G401.6 (cell line): ENCODE data around the gene ITM2B.

ENCODE experiments used
- FAIRE-seq: peaks from 2 replicates; lab custom pipeline; 2012; peaks lifted over from hg19 to GRCh38; lab: Jason Lieb, UNC

Gene ITM2B

GRCh38 chr13:48315969-48316650 is 83.1 kb downstream of the ITM2B start:
- FAIRE-seq: no peak

DNA sequence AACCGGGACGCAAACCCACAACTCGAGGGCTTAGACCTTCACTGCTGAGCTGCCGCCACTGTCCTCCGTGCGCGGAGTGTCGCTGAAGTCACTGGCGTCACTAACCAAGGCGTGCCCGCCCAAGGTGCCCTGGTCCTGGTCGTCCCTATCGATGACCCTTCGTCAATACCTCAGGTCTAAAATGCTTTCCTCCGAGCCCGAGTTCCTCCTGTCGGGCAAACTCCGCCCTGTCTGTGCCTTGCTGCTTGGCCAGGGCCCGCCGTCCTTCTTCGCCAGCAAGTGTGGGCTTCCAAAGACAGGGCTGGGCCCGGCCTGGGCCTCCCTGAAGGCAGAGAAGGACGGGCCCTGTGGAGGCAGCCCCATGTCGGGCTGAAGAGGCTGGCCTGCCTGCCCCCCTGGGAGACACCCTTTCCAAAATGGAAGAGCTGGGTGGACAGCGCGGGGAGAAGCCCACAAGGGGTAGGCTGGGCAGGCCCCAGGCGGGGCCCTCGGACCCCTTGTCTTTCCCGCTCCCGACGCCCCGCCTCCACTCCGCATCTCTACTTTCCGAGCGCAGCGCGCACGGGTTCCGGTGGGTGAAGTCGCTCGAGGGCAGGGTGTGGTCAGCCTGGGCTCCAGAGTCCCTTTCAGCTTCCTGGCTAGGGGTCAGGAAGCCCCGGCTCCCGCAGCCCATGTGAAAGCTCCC is 84.0 kb downstream of the ITM2B start:
- FAIRE-seq: no peak

DNA sequence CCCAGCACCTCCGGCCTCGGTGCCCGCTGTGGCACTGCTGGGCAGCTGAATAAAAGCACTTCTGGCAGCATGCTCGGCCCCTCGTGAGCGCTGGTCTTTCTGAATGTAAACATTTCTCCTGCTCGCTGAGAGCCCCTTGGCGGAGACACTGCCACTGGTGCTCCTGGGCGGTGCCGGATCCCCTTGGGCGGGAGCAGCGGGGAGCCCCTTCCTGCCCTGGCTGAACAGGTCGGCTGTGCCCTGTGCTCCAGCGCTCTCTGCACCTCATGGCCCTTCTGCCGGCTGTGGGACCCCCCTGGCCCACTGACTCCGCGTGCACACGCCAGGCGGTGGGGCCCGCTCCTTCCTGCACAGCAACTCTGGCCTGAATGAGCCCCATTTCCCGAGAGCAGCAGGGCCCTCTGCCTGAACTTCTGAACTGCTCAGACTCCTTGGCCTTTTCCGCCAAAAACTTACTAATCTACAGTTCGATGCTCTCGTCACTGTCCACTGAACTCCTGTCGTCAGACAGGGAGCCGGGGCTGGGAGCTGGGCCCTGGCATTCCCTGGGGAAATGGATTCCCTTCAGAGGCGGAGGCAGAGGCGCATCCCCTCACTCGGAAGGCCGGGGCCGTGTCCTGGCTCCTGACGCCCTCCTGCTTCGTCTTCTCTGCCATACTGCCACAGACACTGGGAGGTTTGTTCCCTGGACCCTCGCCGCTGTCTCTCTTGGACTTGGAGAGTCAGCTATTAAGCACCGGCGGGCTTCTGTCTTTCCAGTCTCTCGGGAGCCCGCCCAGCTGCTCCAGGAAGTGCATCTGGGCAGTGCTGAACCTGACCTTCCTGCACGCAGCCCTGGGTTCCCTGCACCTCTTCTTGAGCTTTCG is 84.7 kb downstream of the ITM2B start:
- no peak for FAIRE-seq

GRCh38 chr13:48318377-48318811 is 85.4 kb downstream of the ITM2B start:
- no peak for FAIRE-seq

DNA sequence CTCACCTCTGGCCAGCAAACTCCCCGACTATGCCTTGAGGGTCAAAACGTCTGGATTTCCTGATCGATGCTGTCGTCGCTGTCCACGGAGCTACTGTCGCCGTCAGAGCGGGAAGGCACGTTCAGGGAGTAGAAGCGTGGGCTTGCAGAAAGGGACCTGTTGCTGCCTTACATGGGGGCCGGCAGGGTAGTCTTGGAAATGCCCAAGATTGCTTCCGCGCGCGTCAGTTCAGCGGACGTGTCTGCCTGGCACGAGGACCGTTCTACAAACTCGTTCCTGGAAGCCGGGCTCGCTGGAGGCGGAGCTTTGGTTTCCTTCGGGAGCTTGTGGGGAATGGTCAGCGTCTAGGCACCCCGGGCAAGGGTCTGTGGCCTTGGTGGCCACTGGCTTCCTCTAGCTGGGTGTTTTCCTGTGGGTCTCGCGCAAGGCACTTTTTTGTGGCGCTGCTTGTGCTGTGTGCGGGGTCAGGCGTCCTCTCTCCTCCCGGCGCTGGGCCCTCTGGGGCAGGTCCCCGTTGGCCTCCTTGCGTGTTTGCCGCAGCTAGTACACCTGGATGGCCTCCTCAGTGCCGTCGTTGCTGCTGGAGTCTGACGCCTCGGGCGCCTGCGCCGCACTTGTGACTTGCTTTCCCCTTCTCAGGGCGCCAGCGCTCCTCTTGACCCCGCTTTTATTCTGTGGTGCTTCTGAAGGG is 86.0 kb downstream of the ITM2B start:
- FAIRE-seq: no peak
